ENCODE measurements around the gene CNDP1.

CNDP1 gene

DNA sequence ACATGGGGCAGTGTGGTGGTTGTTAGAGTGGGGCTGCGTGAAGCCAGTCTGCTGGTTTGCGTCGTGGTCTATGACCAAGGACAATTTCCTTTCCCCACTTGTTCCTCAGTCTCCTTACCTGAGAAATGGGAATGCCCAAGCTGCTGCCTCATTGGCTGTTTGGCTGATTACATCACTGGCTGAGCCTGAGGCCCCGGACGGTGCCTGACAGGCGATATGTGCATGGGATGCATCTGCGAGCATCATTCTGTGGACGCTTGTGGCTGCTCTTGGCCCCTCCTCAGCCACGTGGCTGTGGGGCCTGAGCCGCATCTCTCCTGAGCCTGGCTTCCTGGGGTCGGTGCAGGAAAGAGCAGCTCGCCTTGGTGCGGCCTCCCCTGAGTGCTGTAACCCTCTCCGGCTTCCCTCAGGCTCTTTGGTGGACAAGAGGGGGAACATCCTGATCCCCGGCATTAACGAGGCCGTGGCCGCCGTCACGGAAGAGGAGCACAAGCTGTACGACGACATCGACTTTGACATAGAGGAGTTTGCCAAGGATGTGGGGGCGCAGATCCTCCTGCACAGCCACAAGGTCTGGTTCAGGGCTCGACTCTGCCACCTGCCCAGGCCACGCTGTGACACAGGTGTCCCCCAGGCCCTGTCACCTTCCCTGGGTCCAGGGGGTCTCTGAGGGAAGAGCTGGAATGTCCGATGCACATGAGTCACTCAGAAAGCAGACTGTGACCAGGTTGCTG is 21.0 kb upstream of the CNDP1 start (continued):
- TF ChIP-seq GLI2 (tag by site-specific recombination; IDR thresholded peaks at IDR 0.05; ENCODE audit: borderline replicate concordance, low read depth) (no peak), ZNF544 (tag by site-specific recombination; IDR thresholded peaks at IDR 0.05) (no peak), ZBTB17 (tag by site-specific recombination; IDR thresholded peaks at IDR 0.05) (no peak), ZSCAN30 (tag by site-specific recombination; IDR thresholded peaks at IDR 0.05) (no peak), TCF7L2 (IDR thresholded peaks at IDR 0.05; ENCODE audit: borderline replicate concordance, low read depth, low read length) (no peak), GLI4 (tag by site-specific recombination; IDR thresholded peaks at IDR 0.05) (no peak), ZNF335 (tag by site-specific recombination; conservative IDR thresholded peaks at IDR 0.05) (no peak), ZNF521 (tag by site-specific recombination; IDR thresholded peaks at IDR 0.05) (no peak), WT1 (tag by site-specific recombination; IDR thresholded peaks at IDR 0.05) (no peak), ZNF366 (tag by site-specific recombination; conservative IDR thresholded peaks at IDR 0.05) (no peak), ZNF610 (tag by site-specific recombination; IDR thresholded peaks at IDR 0.05; ENCODE audit: borderline replicate concordance) (no peak), ZNF223 (tag by site-specific recombination; IDR thresholded peaks at IDR 0.05) (no peak), REPIN1 (tag by site-specific recombination; IDR thresholded peaks at IDR 0.05; ENCODE audit: low read depth) (no peak)

- no peak overlapping the region for H3K27ac ChIP-seq (ENCODE audit: extremely low read depth, low read depth, low read length)
- POLR2A ChIA-PET = no interaction called here
- CTCF ChIA-PET = no interaction called here
- H3K4me3 ChIP-seq (ENCODE audit: low read depth, low read length) = no peak overlapping the region
- H3K36me3 ChIP-seq (ENCODE audit: control insufficient read depth in 2 of 2, insufficient read depth in 1 of 2, low read length in 2 of 2) = peaks cover 8 to 91% of the 10 kb centered on the region in 2 experiments; a peak in 2 of 3 replicates
- H3K4me1 ChIP-seq (ENCODE audit: control insufficient read depth, insufficient read depth, low read length) = no peaks in the 10 kb centered on the region
- H3K9me3 ChIP-seq (ENCODE audit: control insufficient read depth, insufficient read depth, low read depth, low read length) = no peaks in the 10 kb centered on the region
- no peak for TF ChIP-seq ZNF211 (tag by site-specific recombination; IDR thresholded peaks at IDR 0.05; ENCODE audit: low read depth)
- TF ChIP-seq, protein P1, sequence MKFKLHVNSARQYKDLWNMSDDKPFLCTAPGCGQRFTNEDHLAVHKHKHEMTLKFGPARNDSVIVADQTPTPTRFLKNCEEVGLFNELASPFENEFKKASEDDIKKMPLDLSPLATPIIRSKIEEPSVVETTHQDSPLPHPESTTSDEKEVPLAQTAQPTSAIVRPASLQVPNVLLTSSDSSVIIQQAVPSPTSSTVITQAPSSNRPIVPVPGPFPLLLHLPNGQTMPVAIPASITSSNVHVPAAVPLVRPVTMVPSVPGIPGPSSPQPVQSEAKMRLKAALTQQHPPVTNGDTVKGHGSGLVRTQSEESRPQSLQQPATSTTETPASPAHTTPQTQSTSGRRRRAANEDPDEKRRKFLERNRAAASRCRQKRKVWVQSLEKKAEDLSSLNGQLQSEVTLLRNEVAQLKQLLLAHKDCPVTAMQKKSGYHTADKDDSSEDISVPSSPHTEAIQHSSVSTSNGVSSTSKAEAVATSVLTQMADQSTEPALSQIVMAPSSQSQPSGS (tag by site-specific recombination; IDR thresholded peaks at IDR 0.05; ENCODE audit: low read depth) = no peak
- TF ChIP-seq ZNF473 (tag by site-specific recombination; IDR thresholded peaks at IDR 0.05) = no peak
- TF ChIP-seq ZNF596 (tag by site-specific recombination; IDR thresholded peaks at IDR 0.05) = no peak
- no peak for TF ChIP-seq ZNF658 (tag by site-specific recombination; IDR thresholded peaks at IDR 0.05)
- TF ChIP-seq ZNF549 (tag by site-specific recombination; IDR thresholded peaks at IDR 0.05) = no peak
- TF ChIP-seq ZBTB44 (tag by site-specific recombination; IDR thresholded peaks at IDR 0.05) = no peak
- TF ChIP-seq ZNF274 (IDR thresholded peaks at IDR 0.05; ENCODE audit: low read length) = no peak
- TF ChIP-seq ZNF274 (tag by site-specific recombination; IDR thresholded peaks at IDR 0.05; ENCODE audit: borderline replicate concordance) = no peak
- TF ChIP-seq PRDM6 (tag by site-specific recombination; IDR thresholded peaks at IDR 0.05) = no peak
- no peak for TF ChIP-seq PATZ1 (tag by site-specific recombination; IDR thresholded peaks at IDR 0.05)
- TF ChIP-seq KLF1 (tag by site-specific recombination; IDR thresholded peaks at IDR 0.05) = no peak
- TF ChIP-seq ZNF266 (tag by site-specific recombination; IDR thresholded peaks at IDR 0.05; ENCODE audit: low read depth) = no peak
- no peak for TF ChIP-seq TCF7L2 (IDR thresholded peaks at IDR 0.05; ENCODE audit: borderline replicate concordance, low read depth, low read length)
- no peak for TF ChIP-seq ZNF26 (tag by site-specific recombination; IDR thresholded peaks at IDR 0.05)
- TF ChIP-seq ZNF843 (tag by site-specific recombination; IDR thresholded peaks at IDR 0.05) = no peak
- TF ChIP-seq ZNF302 (tag by site-specific recombination; IDR thresholded peaks at IDR 0.05; ENCODE audit: low read depth) = no peak
- no peak for TF ChIP-seq ZFP3 (tag by site-specific recombination; IDR thresholded peaks at IDR 0.05; ENCODE audit: low read depth)
These were observed 20.5 kb upstream of the CNDP1 start for GRCh38 chr18:74513883-74514205.

Data from HEK293 (cell line).